H7 (cell line): ENCODE results near the gene TSHZ2. TPM values are rescaled to one million over a fixed set of nuclear protein-coding genes. Genes with fewer than 3 reads are reported as not detected.
"Not testable (repeated sequence)": the region's sequence is repeated elsewhere in the genome, so short reads cannot be mapped to it uniquely, and the experiment has no call there.

Experiments
- DNase-seq: peaks from one replicate; pipeline ENCODE4 v3.0.0; 2012
- H3K27me3 ChIP-seq: 2 replicates; pipeline ENCODE4 v1.6.0; 2011; ENCODE audit warnings: mild to moderate bottlenecking, low read length; ENCODE audit not compliant: control insufficient read depth, insufficient read depth
- H3K36me3 ChIP-seq: replicated peaks from 2 replicates; pipeline ENCODE4 v1.5.1; 2011; ENCODE audit warnings: low read length; ENCODE audit not compliant: control insufficient read depth, insufficient read depth
- H3K4me3 ChIP-seq: 2 replicates; pipeline ENCODE4 v1.5.1; 2011; ENCODE audit warnings: low read depth, mild to moderate bottlenecking, control low read depth, low read length, moderate library complexity; ENCODE audit not compliant: insufficient read depth
- total RNA-seq: library from RNA; depleted of rRNA; stranded (reverse); fragments of >200 nt; shearing (Covaris generic); gene quantifications from 2 replicates; pipeline ENCODE4 v1.2.3, GENCODE V29; 2014

Gene TSHZ2
- total RNA-seq, 1 experiment from 2014 or later, result 0.31 TPM

GRCh38 chr20:53399592-53400335, 427.6 kb downstream of the TSHZ2 start:
- no peaks in the 10 kb centered on the region for H3K27me3 ChIP-seq
- DNase-seq, result no peak
- no peaks in the 10 kb centered on the region for H3K36me3 ChIP-seq
- no peak overlapping the region for H3K4me3 ChIP-seq

- Histone ChIP-seq H3K27me3 (no peaks in the 10 kb centered on the region), H3K4me3 (no peak overlapping the region), H3K36me3 (no peaks in the 10 kb centered on the region)
- no peak for DNase-seq
Measured at GRCh38 chr20:53402233-53403005, 430.3 kb downstream of the TSHZ2 start.

GRCh38 chr20:53403029-53403428, 430.9 kb downstream of the TSHZ2 start:
- H3K36me3 ChIP-seq, result no peaks in the 10 kb centered on the region
- no peak for DNase-seq
- no peaks in the 10 kb centered on the region for H3K27me3 ChIP-seq
- no peak overlapping the region for H3K4me3 ChIP-seq

GRCh38 chr20:53405139-53405538, 433.0 kb downstream of the TSHZ2 start:
- no peak overlapping the region for H3K4me3 ChIP-seq
- no peaks in the 10 kb centered on the region for H3K36me3 ChIP-seq
- H3K27me3 ChIP-seq, result no peaks in the 10 kb centered on the region
- no peak for DNase-seq

- H3K27me3 ChIP-seq, result no peaks in the 10 kb centered on the region
- no peaks in the 10 kb centered on the region for H3K36me3 ChIP-seq
- no peak for DNase-seq
- no peak overlapping the region for H3K4me3 ChIP-seq
Measured at GRCh38 chr20:53406580-53406979, 434.4 kb downstream of the TSHZ2 start.

- DNase-seq, result no peak
- H3K4me3 ChIP-seq, result no peak overlapping the region
- no peaks in the 10 kb centered on the region for H3K27me3 ChIP-seq
- H3K36me3 ChIP-seq, result no peaks in the 10 kb centered on the region
Measured at GRCh38 chr20:53408691-53409446, 436.7 kb downstream of the TSHZ2 start.

GRCh38 chr20:53409447-53409717, 437.2 kb downstream of the TSHZ2 start:
- Histone ChIP-seq H3K36me3 (no peaks in the 10 kb centered on the region), H3K4me3 (no peak overlapping the region), H3K27me3 (no peaks in the 10 kb centered on the region)
- DNase-seq, result no peak

GRCh38 chr20:53411129-53411528, 439.0 kb downstream of the TSHZ2 start:
- no peaks in the 10 kb centered on the region for H3K36me3 ChIP-seq
- no peaks in the 10 kb centered on the region for H3K27me3 ChIP-seq
- no peak for DNase-seq
- no peak overlapping the region for H3K4me3 ChIP-seq

- no peak overlapping the region for H3K4me3 ChIP-seq
- no peak for DNase-seq
- no peaks in the 10 kb centered on the region for H3K36me3 ChIP-seq
- H3K27me3 ChIP-seq, result no peaks in the 10 kb centered on the region
Measured at GRCh38 chr20:53411891-53412290, 439.7 kb downstream of the TSHZ2 start.

GRCh38 chr20:53412577-53413185, 440.5 kb downstream of the TSHZ2 start:
- peak; percentile 27 for DNase-seq
- H3K36me3 ChIP-seq, result no peaks in the 10 kb centered on the region
- H3K4me3 ChIP-seq, result peak overlapping the region; percentile 10; the same call in 1 of the 2 replicates
- H3K27me3 ChIP-seq, result no peaks in the 10 kb centered on the region

- H3K4me3 ChIP-seq, result peak overlapping the region; percentile 10; the same call in 1 of the 2 replicates
- H3K27me3 ChIP-seq, result no peaks in the 10 kb centered on the region
- H3K36me3 ChIP-seq, result no peaks in the 10 kb centered on the region
- peak; percentile 74 for DNase-seq
Measured at GRCh38 chr20:53413186-53413631, 441.1 kb downstream of the TSHZ2 start.

- not testable (repeated sequence) for H3K4me3 ChIP-seq, DNase-seq, H3K36me3 ChIP-seq, H3K27me3 ChIP-seq
Measured at GRCh38 chr20:53413845-53414244, 441.7 kb downstream of the TSHZ2 start.

GRCh38 chr20:53419693-53420460, 447.7 kb downstream of the TSHZ2 start:
- no peaks in the 10 kb centered on the region for H3K36me3 ChIP-seq
- no peak for DNase-seq

GRCh38 chr20:53421343-53421742, 449.2 kb downstream of the TSHZ2 start:
- no peaks in the 10 kb centered on the region for H3K36me3 ChIP-seq
- no peak for DNase-seq
- no peak overlapping the region for H3K4me3 ChIP-seq
- H3K27me3 ChIP-seq, result no peaks in the 10 kb centered on the region

More at GRCh38 chr20:53419693-53420460, 447.7 kb downstream of the TSHZ2 start:
- H3K4me3 ChIP-seq, result no peak overlapping the region
- no peaks in the 10 kb centered on the region for H3K27me3 ChIP-seq
